Keratinocyte (primary cell): ENCODE data around the gene SOWAHD. TPM values are rescaled to one million over a fixed set of nuclear protein-coding genes. Genes with fewer than 3 reads are reported as not detected.

Experiments used
- DNase-seq: peaks from one replicate; pipeline ENCODE4 v3.0.0-alpha.2; 2011; ENCODE audit warnings: low read depth, missing footprints, low spot score
- FAIRE-seq: peaks from 2 replicates; lab custom pipeline; 2011; peaks lifted over from hg19 to GRCh38; lab: Jason Lieb, UNC
- H2AFZ ChIP-seq: 2 replicates; pipeline ENCODE4 v1.6.0; 2012; ENCODE audit warnings: low read length, control low read depth, inconsistent platforms; ENCODE audit not compliant: control insufficient read depth
- H3K27ac ChIP-seq: 2 replicates; pipeline ENCODE4 v1.5.1; 2011; ENCODE audit warnings: low read length; ENCODE audit not compliant: control insufficient read depth, insufficient read depth
- H3K27me3 ChIP-seq: 3 replicates; pipeline ENCODE4 v1.6.0; 2011; ENCODE audit warnings: low read length; ENCODE audit not compliant: control insufficient read depth, insufficient read depth; ENCODE audit errors: extremely low read depth
- H3K36me3 ChIP-seq, 2 experiments: 2 replicates in 1 of 2; 3 replicates in 1 of 2; pipeline ENCODE4 v1.5.1; 2011; ENCODE audit warnings: low read length in 2 of 2, mild to moderate bottlenecking in 1 of 2; ENCODE audit not compliant: control insufficient read depth in 2 of 2, insufficient read depth in 2 of 2; ENCODE audit errors: extremely low read depth in 1 of 2
- H3K4me1 ChIP-seq: 3 replicates; pipeline ENCODE4 v1.5.1; 2011; ENCODE audit warnings: low read length; ENCODE audit not compliant: control insufficient read depth, insufficient read depth; ENCODE audit errors: extremely low read depth
- H3K4me2 ChIP-seq: 3 replicates; pipeline ENCODE4 v1.6.0; 2011; ENCODE audit warnings: low read depth, low read length; ENCODE audit not compliant: control insufficient read depth, insufficient read depth; ENCODE audit errors: extremely low read depth
- H3K4me3 ChIP-seq, 3 experiments: fragments of 200-600 bp in 1 of 3; sonication (generic) in 1 of 3; 2 replicates in 2 of 3; 3 replicates in 1 of 3; pipeline ENCODE4 v1.5.1; 2011 to 2016; ENCODE audit warnings: low read length in 3 of 3, mild to moderate bottlenecking in 3 of 3, control low read depth in 2 of 3, inconsistent platforms in 1 of 3, low read depth in 1 of 3, mixed read lengths in 1 of 3, mixed run types in 1 of 3, moderate library complexity in 1 of 3; ENCODE audit not compliant: control insufficient read depth in 2 of 3, insufficient read depth in 2 of 3; ENCODE audit errors: extremely low read depth in 1 of 3
- H3K79me2 ChIP-seq: 2 replicates; pipeline ENCODE4 v1.6.0; 2012; ENCODE audit warnings: low read length; ENCODE audit not compliant: control insufficient read depth, insufficient read depth
- H3K9ac ChIP-seq: 3 replicates; pipeline ENCODE4 v1.6.0; 2011; ENCODE audit warnings: low read length; ENCODE audit not compliant: control insufficient read depth, insufficient read depth; ENCODE audit errors: extremely low read depth
- H3K9me1 ChIP-seq: 3 replicates; pipeline ENCODE4 v1.6.0; 2011; ENCODE audit warnings: low read length; ENCODE audit not compliant: control insufficient read depth, insufficient read depth; ENCODE audit errors: extremely low read depth
- H3K9me3 ChIP-seq: 2 replicates; pipeline ENCODE4 v1.5.1; 2012; ENCODE audit warnings: low read depth, low read length; ENCODE audit not compliant: control insufficient read depth
- H4K20me1 ChIP-seq: 3 replicates; pipeline ENCODE4 v1.6.0; 2011; ENCODE audit warnings: low read length; ENCODE audit not compliant: control insufficient read depth, insufficient read depth; ENCODE audit errors: extremely low read depth
- CTCF ChIP-seq, 3 experiments: IDR thresholded peaks in 1 of 3; conservative IDR thresholded peaks in 1 of 3; optimal IDR thresholded peaks in 1 of 3; 2 replicates in 2 of 3; 3 replicates in 1 of 3; pipeline versions ENCODE3 to v1.5.1; 2011; ENCODE audit warnings: low read length in 3 of 3, mild to moderate bottlenecking in 3 of 3, moderate library complexity in 2 of 3, control low read depth in 1 of 3, inconsistent platforms in 1 of 3; ENCODE audit not compliant: insufficient read depth in 2 of 3; ENCODE audit errors: extremely low read depth in 1 of 3
- EZH2 ChIP-seq: IDR thresholded peaks from one replicate; pipeline ENCODE4 v1.6.1; 2012; ENCODE audit warnings: inconsistent platforms, mild to moderate bottlenecking, low read length, moderate library complexity
- dilution Hi-C: fragments of 300-500 bp; cut with MboI; formaldehyde crosslinking; loops from one replicate; pipeline ENCODE4 v1.7.0; 2020; ENCODE audit warnings: low sequenced_read_pairs; ENCODE audit not compliant: extremely low pct_ligation_motif_present
- polyA plus RNA-seq, 5 experiments: library from polyadenylated mRNA; depleted of rRNA in 3 of 5; stranded (reverse) in 3 of 5; stranded (forward) in 1 of 5; unstranded in 1 of 5; fragments of >200 nt; gene quantifications; 1 replicate in 1 of 5; 2 replicates in 3 of 5; 3 replicates in 1 of 5; pipeline versions ENCODE4 v1.2.1 to v1.2.3, GENCODE V29; 2011 to 2012; ENCODE audit warnings: missing spikeins in 2 of 5, low read depth in 1 of 5, low replicate concordance in 1 of 5

SOWAHD gene
- polyA plus RNA-seq, 1 donor (not counting 4 experiments of a cell fraction or from before 2014, with no cell fraction given) = not detected

- dilution Hi-C loops = loop anchor here (10.0 kb wide), 1 partner anchor 62 kb away; no protein-coding TSS in a partner anchor
- no peak overlapping the region for H3K4me3 ChIP-seq
- no peak overlapping the region for H2AFZ ChIP-seq
- no peak for DNase-seq
- no peak overlapping the region for H3K4me2 ChIP-seq
- TF ChIP-seq EZH2 (no peak), CTCF (optimal IDR thresholded peaks at IDR 0.05 in 1 of 3, IDR thresholded peaks at IDR 0.05 in 1 of 3, conservative IDR thresholded peaks at IDR 0.05 in 1 of 3; ENCODE audit: extremely low read depth in 1 of 3, insufficient read depth in 2 of 3, low read length in 3 of 3) (no peak)
- no peak for FAIRE-seq
- no peaks in the 10 kb centered on the region for H3K4me1 ChIP-seq
- H3K9me1 ChIP-seq = no peaks in the 10 kb centered on the region
- no peak overlapping the region for H3K9ac ChIP-seq
- H3K9me3 ChIP-seq = no peaks in the 10 kb centered on the region
- H4K20me1 ChIP-seq = no peaks in the 10 kb centered on the region
- H3K27me3 ChIP-seq = no peaks in the 10 kb centered on the region
- no peaks in the 10 kb centered on the region for H3K79me2 ChIP-seq
- H3K27ac ChIP-seq = no peak overlapping the region
- no peaks in the 10 kb centered on the region for H3K36me3 ChIP-seq
These were observed 5.4 kb upstream of the SOWAHD start for GRCh38 chrX:119753001-119753400.

- TF ChIP-seq EZH2 = no peak
- peak; percentile 19 to 38 (median 32) for TF ChIP-seq CTCF (optimal IDR thresholded peaks at IDR 0.05 in 1 of 3, IDR thresholded peaks at IDR 0.05 in 1 of 3, conservative IDR thresholded peaks at IDR 0.05 in 1 of 3; ENCODE audit: extremely low read depth in 1 of 3, insufficient read depth in 2 of 3, low read length in 3 of 3)
- no peak overlapping the region for H2AFZ ChIP-seq
- H3K4me1 ChIP-seq = no peaks in the 10 kb centered on the region
- H3K9me1 ChIP-seq = no peaks in the 10 kb centered on the region
- H3K27ac ChIP-seq = no peak overlapping the region
- H4K20me1 ChIP-seq = no peaks in the 10 kb centered on the region
- no peaks in the 10 kb centered on the region for H3K9me3 ChIP-seq
- DNase-seq (no peak), FAIRE-seq (no peak)
- H3K9ac ChIP-seq = no peak overlapping the region
- H3K36me3 ChIP-seq = no peaks in the 10 kb centered on the region
- no peaks in the 10 kb centered on the region for H3K79me2 ChIP-seq
- no peak overlapping the region for H3K4me3 ChIP-seq
- H3K27me3 ChIP-seq = no peaks in the 10 kb centered on the region
- dilution Hi-C loops = loop anchor here (10.0 kb wide), 1 partner anchor 61 kb away; no protein-coding TSS in a partner anchor
- H3K4me2 ChIP-seq = no peak overlapping the region
These were observed 4.6 kb upstream of the SOWAHD start for GRCh38 chrX:119753639-119754257.
